ENCODE data around the gene NAA20. TPM values are rescaled to one million over a fixed set of nuclear protein-coding genes. Genes with fewer than 3 reads are reported as not detected.

The NAA20 gene
- total and polyA plus RNA-seq, 2 donors (not counting 1 experiment from before 2014, with no cell fraction given) = 20.3 to 27.1 TPM

GRCh38 chr20:19996222-19996621, 20.9 kb upstream of the NAA20 start:
- intact Hi-C loops (cut with micrococcal nuclease) = no loop called here
- no peak overlapping the region for H3K4me3 Mint-ChIP-seq
- no peak overlapping the region for H3K27ac Mint-ChIP-seq
- H2AFZ ChIP-seq (ENCODE audit: insufficient read depth, low read depth, low read length, poor library complexity, severe bottlenecking) = no peak overlapping the region
- no peak for ATAC-seq (ENCODE audit: low read depth)
- H3K4me2 ChIP-seq (replicated peaks; ENCODE audit: low read depth, low read length, poor library complexity, severe bottlenecking) = no peak overlapping the region
- DNase-seq = no peak
- no peak overlapping the region for H3K27ac ChIP-seq (ENCODE audit: low read length in 2 of 2)
- H3K79me2 ChIP-seq (ENCODE audit: control insufficient read depth, insufficient read depth, low read length) = no peaks in the 10 kb centered on the region
- H3K4me1 ChIP-seq (ENCODE audit: control insufficient read depth in 2 of 2, insufficient read depth in 2 of 2, low read length in 2 of 2) = no peaks in the 10 kb centered on the region
- no peaks in the 10 kb centered on the region for H3K36me3 ChIP-seq (replicated peaks in 1 of 2; ENCODE audit: control extremely low read depth in 1 of 2, control insufficient read depth in 1 of 2, extremely low read depth in 1 of 2, insufficient read depth in 2 of 2, low read length in 1 of 2)
- H3K9me3 ChIP-seq (ENCODE audit: control extremely low read depth in 1 of 3, control insufficient read depth in 2 of 3, insufficient read depth in 1 of 3, low read length in 2 of 3) = no peaks in the 10 kb centered on the region
- 90% methylated on average over 8 of the region's 8 CpGs for WGBS (ENCODE audit: insufficient coverage)
- no peak for TF ChIP-seq CTCF (IDR thresholded peaks at IDR 0.05)
- no peak for TF ChIP-seq EZH2 (IDR thresholded peaks at IDR 0.05; ENCODE audit: borderline replicate concordance, insufficient read depth, low read depth, low read length, poor library complexity, severe bottlenecking)
- H4K20me1 ChIP-seq (ENCODE audit: control insufficient read depth, insufficient read depth, low read length, poor library complexity, severe bottlenecking) = no peaks in the 10 kb centered on the region
- ChIA-PET CTCF (interaction anchor here (0.8 to 8.1 kb wide), 3 partner anchors 92 to 212 kb away, joined by 3 to 87 read pairs (median 6); no protein-coding TSS in a partner anchor), POLR2A (no interaction called here)
- no peaks in the 10 kb centered on the region for H3K9me3 Mint-ChIP-seq (ENCODE audit: insufficient read depth)
- peaks cover 17% of the 10 kb centered on the region for H3K27me3 Mint-ChIP-seq
- no peaks in the 10 kb centered on the region for H3K27me3 ChIP-seq (replicated peaks in 1 of 4; ENCODE audit: control extremely low read depth in 1 of 4, control insufficient read depth in 3 of 4, insufficient read depth in 4 of 4, low read length in 3 of 4)
- H3K9ac ChIP-seq (ENCODE audit: low read length) = no peak overlapping the region
- H3K4me3 ChIP-seq (ENCODE audit: control extremely low read depth in 1 of 5, extremely low read depth in 1 of 5, insufficient read depth in 1 of 5, low read depth in 2 of 5, low read length in 4 of 5) = no peak overlapping the region
- no peaks in the 10 kb centered on the region for H3K4me1 Mint-ChIP-seq

- no peak for DNase-seq
- no peak overlapping the region for H3K9ac ChIP-seq (ENCODE audit: low read length)
- H3K36me3 ChIP-seq (replicated peaks in 1 of 2; ENCODE audit: control extremely low read depth in 1 of 2, control insufficient read depth in 1 of 2, extremely low read depth in 1 of 2, insufficient read depth in 2 of 2, low read length in 1 of 2) = no peaks in the 10 kb centered on the region
- no peaks in the 10 kb centered on the region for H3K4me1 ChIP-seq (ENCODE audit: control insufficient read depth in 2 of 2, insufficient read depth in 2 of 2, low read length in 2 of 2)
- no peaks in the 10 kb centered on the region for H4K20me1 ChIP-seq (ENCODE audit: control insufficient read depth, insufficient read depth, low read length, poor library complexity, severe bottlenecking)
- H3K79me2 ChIP-seq (ENCODE audit: control insufficient read depth, insufficient read depth, low read length) = no peaks in the 10 kb centered on the region
- no peak overlapping the region for H3K27ac ChIP-seq (ENCODE audit: low read length in 2 of 2)
- H3K4me3 ChIP-seq (ENCODE audit: control extremely low read depth in 1 of 5, extremely low read depth in 1 of 5, insufficient read depth in 1 of 5, low read depth in 2 of 5, low read length in 4 of 5) = no peak overlapping the region
- H3K27ac Mint-ChIP-seq = no peak overlapping the region
- CTCF ChIA-PET = interaction anchor here (0.8 to 8.1 kb wide), 4 partner anchors 93 to 304 kb away, joined by 3 to 87 read pairs (median 5); no protein-coding TSS in a partner anchor
- no peak overlapping the region for H3K4me3 Mint-ChIP-seq
- no peaks in the 10 kb centered on the region for H3K9me3 ChIP-seq (ENCODE audit: control extremely low read depth in 1 of 3, control insufficient read depth in 2 of 3, insufficient read depth in 1 of 3, low read length in 2 of 3)
- ATAC-seq (ENCODE audit: low read depth) = no peak
- TF ChIP-seq CTCF (IDR thresholded peaks at IDR 0.05) (no peak), EZH2 (IDR thresholded peaks at IDR 0.05; ENCODE audit: borderline replicate concordance, insufficient read depth, low read depth, low read length, poor library complexity, severe bottlenecking) (no peak)
- no peaks in the 10 kb centered on the region for H3K9me3 Mint-ChIP-seq (ENCODE audit: insufficient read depth)
- H3K27me3 ChIP-seq (replicated peaks in 1 of 4; ENCODE audit: control extremely low read depth in 1 of 4, control insufficient read depth in 3 of 4, insufficient read depth in 4 of 4, low read length in 3 of 4) = no peaks in the 10 kb centered on the region
- no peaks in the 10 kb centered on the region for H3K4me1 Mint-ChIP-seq
- intact Hi-C loops (cut with micrococcal nuclease) = no loop called here
- no peak overlapping the region for H2AFZ ChIP-seq (ENCODE audit: insufficient read depth, low read depth, low read length, poor library complexity, severe bottlenecking)
- POLR2A ChIA-PET = no interaction called here
- no peak overlapping the region for H3K4me2 ChIP-seq (replicated peaks; ENCODE audit: low read depth, low read length, poor library complexity, severe bottlenecking)
- peaks cover 17% of the 10 kb centered on the region for H3K27me3 Mint-ChIP-seq
- WGBS (ENCODE audit: insufficient coverage) = 64% methylated on average over 4 of the region's 9 CpGs
Observed at GRCh38 chr20:19996917-19997316, 20.2 kb upstream of the NAA20 start.
